HepG2 (cell line): ENCODE data around the gene NFKB1. TPM values are rescaled to one million over a fixed set of nuclear protein-coding genes. Genes with fewer than 3 reads are reported as not detected.

Experiments
- ARNTL ChIP-seq: sonication (generic); formaldehyde crosslinking; IDR thresholded peaks from 2 replicates; pipeline ENCODE4 v1.4.0; 2020; ENCODE audit warnings: mild to moderate bottlenecking, missing genetic modification reagents
- ASH2L ChIP-seq: fragments of 300-600, 200-600 bp; sonication (generic); IDR thresholded peaks from 2 replicates; pipeline ENCODE4 v1.7.0; 2017; ENCODE audit warnings: low read depth, mild to moderate bottlenecking, moderate library complexity, mixed read lengths, low read length; ENCODE audit not compliant: insufficient read length
- EHMT2 ChIP-seq: fragments of 200-600 bp; sonication (generic); IDR thresholded peaks from 2 replicates; pipeline ENCODE4 v1.7.0; 2017; ENCODE audit warnings: antibody characterized with exemption, low read depth, low read length, borderline replicate concordance
- ELF4 ChIP-seq: sonication (generic); formaldehyde crosslinking; IDR thresholded peaks from 2 replicates; pipeline ENCODE4 v1.5.0; 2020; ENCODE audit warnings: missing genetic modification reagents, mild to moderate bottlenecking, moderate library complexity, borderline replicate concordance
- FOXA1 ChIP-seq, 2 experiments: fragments of 450-650 bp in 1 of 2; sonication (generic) in 1 of 2; formaldehyde crosslinking in 1 of 2; IDR thresholded peaks; 2 replicates each; pipeline versions ENCODE4 v1.4.0 to v1.6.1; 2016 to 2020; ENCODE audit warnings: missing genetic modification reagents in 1 of 2
- IRF2 ChIP-seq: IDR thresholded peaks from 2 replicates; pipeline ENCODE4 v1.6.1; 2018; ENCODE audit warnings: missing genetic modification reagents, missing compliant biosample characterization
- MAFK ChIP-seq, 2 experiments: IDR thresholded peaks in 1 of 2; conservative IDR thresholded peaks in 1 of 2; 2 replicates each; pipeline ENCODE4 v1.6.1; 2011; ENCODE audit warnings: improper control_type of control experiment in 2 of 2, low read length in 2 of 2
- PAXIP1 ChIP-seq: sonication (generic); formaldehyde crosslinking; conservative IDR thresholded peaks from 2 replicates; pipeline ENCODE4 v1.4.0; 2020; ENCODE audit warnings: mild to moderate bottlenecking, missing genetic modification reagents, moderate library complexity
- PRMT3 ChIP-seq: sonication (generic); formaldehyde crosslinking; IDR thresholded peaks from 2 replicates; pipeline ENCODE4 v1.8.1; 2022; ENCODE audit warnings: low read depth, mild to moderate bottlenecking, moderate library complexity, missing genetic modification reagents, borderline replicate concordance
- SMARCC2 ChIP-seq: fragments of 450-650 bp; IDR thresholded peaks from 2 replicates; pipeline ENCODE4 v1.6.1; 2017; ENCODE audit warnings: antibody characterized with exemption, mild to moderate bottlenecking
- TBX2 ChIP-seq: sonication (generic); formaldehyde crosslinking; IDR thresholded peaks from 2 replicates; pipeline ENCODE4 v1.5.0; 2020; ENCODE audit warnings: missing genetic modification reagents, mild to moderate bottlenecking, borderline replicate concordance
- ZGPAT ChIP-seq: IDR thresholded peaks from 2 replicates; pipeline ENCODE4 v1.6.1; 2016; ENCODE audit warnings: mild to moderate bottlenecking
- ZNF431 ChIP-seq: sonication (generic); formaldehyde crosslinking; IDR thresholded peaks from 2 replicates; pipeline ENCODE4 v1.9.0; 2022; ENCODE audit warnings: missing genetic modification reagents, low read depth, mild to moderate bottlenecking, borderline replicate concordance
- ZNF441 ChIP-seq: sonication (generic); formaldehyde crosslinking; IDR thresholded peaks from 2 replicates; pipeline ENCODE4 v1.7.0; 2021; ENCODE audit warnings: missing genetic modification reagents, borderline replicate concordance
- ZNF646 ChIP-seq: sonication (generic); formaldehyde crosslinking; IDR thresholded peaks from 2 replicates; pipeline ENCODE4 v1.9.0; 2021; ENCODE audit warnings: mild to moderate bottlenecking, missing genetic modification reagents
- polyA plus RNA-seq, 8 experiments: library from polyadenylated mRNA; depleted of rRNA in 3 of 8; stranded (reverse) in 7 of 8; unstranded in 1 of 8; fragments of >200 nt; fragmentation: Illumina TruSeq in 4 of 8; extraction: Trizol in 4 of 8; gene quantifications; 2 replicates each; pipeline versions ENCODE4 v1.2.1 to v1.2.3, GENCODE V29; 2011 to 2016; ENCODE audit warnings: low read depth in 4 of 8, missing spikeins in 1 of 8, mixed read lengths in 1 of 8; ENCODE audit not compliant: insufficient read depth in 1 of 8
- total RNA-seq, 5 experiments: library from RNA; depleted of rRNA; stranded (reverse); fragments of >200 nt; fragmentation: Illumina TruSeq; extraction: Trizol; gene quantifications; 2 replicates each; pipeline ENCODE4 v1.2.3, GENCODE V29; 2016; ENCODE audit warnings: low read depth in 1 of 5

Gene NFKB1
- total and polyA plus RNA-seq, 2 of the 13 experiments (the other 11 are each of a cell fraction or from before 2014, with no cell fraction given): 15.4 to 31.6 TPM

- no peak for TF ChIP-seq ZNF646 (CRISPR knock-in tag)
- no peak for TF ChIP-seq EHMT2
- no peak for TF ChIP-seq MAFK (conservative IDR thresholded peaks at IDR 0.05 in 1 of 2, IDR thresholded peaks at IDR 0.05 in 1 of 2; ENCODE audit: low read length in 2 of 2)
- peak; percentile 64 for TF ChIP-seq ZGPAT
- no peak for TF ChIP-seq ZNF441 (CRISPR knock-in tag)
- TF ChIP-seq PAXIP1 (CRISPR knock-in tag): peak; percentile 94
- no peak for TF ChIP-seq PRMT3 (CRISPR knock-in tag)
- TF ChIP-seq ZNF431 (CRISPR knock-in tag): no peak
- TF ChIP-seq TBX2 (CRISPR knock-in tag): peak; percentile 54
- TF ChIP-seq ASH2L: peak; percentile 98
- TF ChIP-seq FOXA1 (IDR thresholded peaks at IDR 0.05): no peak
- 0 out of 2 replicates have a peak, but pooled peaks have one; percentile 47 for TF ChIP-seq FOXA1 (CRISPR knock-in tag; IDR thresholded peaks at IDR 0.05)
- no peak for TF ChIP-seq IRF2 (CRISPR knock-in tag)
- TF ChIP-seq ELF4 (CRISPR knock-in tag): no peak
- TF ChIP-seq ARNTL (CRISPR knock-in tag): 0 out of 2 replicates have a peak, but pooled peaks have one; percentile 25
- no peak for TF ChIP-seq SMARCC2
Measured at GRCh38 chr4:102620697-102621497, 119.7 kb downstream of the NFKB1 start (continued).
